ENCODE results near the gene SEC14L1. TPM values are rescaled to one million over a fixed set of nuclear protein-coding genes. Genes with fewer than 3 reads are reported as not detected.
"Not testable (repeated sequence)": the region's sequence is repeated elsewhere in the genome, so short reads cannot be mapped to it uniquely, and the experiment has no call there.

The SEC14L1 gene
- total and polyA plus RNA-seq, 12 donors = 61.8 to 255 (median 143) TPM

DNA sequence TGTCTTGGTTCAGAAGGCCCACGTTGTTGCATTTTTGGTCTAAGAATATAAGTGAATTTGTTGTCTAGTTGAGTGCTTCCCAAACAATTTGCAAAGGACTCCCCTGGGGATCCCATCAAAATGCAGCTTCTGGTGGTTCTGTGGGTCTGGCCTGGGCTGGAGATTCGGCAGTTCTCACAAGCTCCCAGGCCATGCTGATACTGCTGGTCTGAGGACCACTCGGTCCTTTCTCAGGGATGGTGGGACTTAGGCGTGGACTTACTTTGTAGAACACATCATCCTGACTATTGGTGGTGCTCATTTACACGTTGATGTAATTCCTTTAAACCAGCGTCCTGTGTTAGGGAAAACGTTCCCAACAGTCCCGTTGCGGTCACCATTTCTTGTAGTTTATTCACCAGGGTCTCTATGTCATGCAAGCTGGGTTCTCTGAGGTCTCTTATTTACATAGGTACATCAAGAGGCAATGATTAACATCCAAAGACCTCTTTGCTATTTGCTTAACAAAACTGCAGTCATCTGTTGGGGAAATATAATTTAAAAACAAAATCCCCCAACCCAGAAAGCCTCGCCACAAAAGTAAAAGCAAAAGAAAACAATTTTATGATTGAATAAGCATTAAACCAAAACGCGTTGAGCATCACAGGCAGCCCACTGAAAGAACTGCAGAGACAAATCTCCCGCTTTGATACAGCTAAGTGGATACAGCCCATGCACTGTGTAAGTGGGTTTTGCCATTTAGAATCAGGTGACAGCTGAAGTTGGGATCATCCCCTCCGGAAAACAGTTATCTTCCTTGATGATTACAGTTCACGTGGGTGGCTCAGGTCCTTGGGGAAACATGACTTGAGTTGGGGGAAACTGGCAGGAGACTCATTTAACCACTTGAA, 39.0 kb upstream of the SEC14L1 start:
- DNase-seq = no peak
- 77 to 89% (median 85%) methylated on average over 12 to 15 of the region's 15 CpGs for WGBS, 4 donors
- Histone ChIP-seq H3K4me1 (replicated peaks in 1 of 2) (peaks cover 27 to 31% of the 10 kb centered on the region in 2 donors), H3K27me3 (no peaks in the 10 kb centered on the region), H3K9me3 (replicated peaks in 1 of 3) (no peaks in the 10 kb centered on the region), H3K27ac (no peak overlapping the region), H3K4me3 (no peak overlapping the region), H3K36me3 (replicated peaks in 1 of 2) (no peaks in the 10 kb centered on the region)
- TF ChIP-seq POLR2A (IDR thresholded peaks at IDR 0.05) = no peak
- TF ChIP-seq, protein P1, sequence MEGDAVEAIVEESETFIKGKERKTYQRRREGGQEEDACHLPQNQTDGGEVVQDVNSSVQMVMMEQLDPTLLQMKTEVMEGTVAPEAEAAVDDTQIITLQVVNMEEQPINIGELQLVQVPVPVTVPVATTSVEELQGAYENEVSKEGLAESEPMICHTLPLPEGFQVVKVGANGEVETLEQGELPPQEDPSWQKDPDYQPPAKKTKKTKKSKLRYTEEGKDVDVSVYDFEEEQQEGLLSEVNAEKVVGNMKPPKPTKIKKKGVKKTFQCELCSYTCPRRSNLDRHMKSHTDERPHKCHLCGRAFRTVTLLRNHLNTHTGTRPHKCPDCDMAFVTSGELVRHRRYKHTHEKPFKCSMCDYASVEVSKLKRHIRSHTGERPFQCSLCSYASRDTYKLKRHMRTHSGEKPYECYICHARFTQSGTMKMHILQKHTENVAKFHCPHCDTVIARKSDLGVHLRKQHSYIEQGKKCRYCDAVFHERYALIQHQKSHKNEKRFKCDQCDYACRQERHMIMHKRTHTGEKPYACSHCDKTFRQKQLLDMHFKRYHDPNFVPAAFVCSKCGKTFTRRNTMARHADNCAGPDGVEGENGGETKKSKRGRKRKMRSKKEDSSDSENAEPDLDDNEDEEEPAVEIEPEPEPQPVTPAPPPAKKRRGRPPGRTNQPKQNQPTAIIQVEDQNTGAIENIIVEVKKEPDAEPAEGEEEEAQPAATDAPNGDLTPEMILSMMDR (IDR thresholded peaks at IDR 0.05) = no peak
- intact Hi-C loops (cut with DNase I) = no loop called here

DNA sequence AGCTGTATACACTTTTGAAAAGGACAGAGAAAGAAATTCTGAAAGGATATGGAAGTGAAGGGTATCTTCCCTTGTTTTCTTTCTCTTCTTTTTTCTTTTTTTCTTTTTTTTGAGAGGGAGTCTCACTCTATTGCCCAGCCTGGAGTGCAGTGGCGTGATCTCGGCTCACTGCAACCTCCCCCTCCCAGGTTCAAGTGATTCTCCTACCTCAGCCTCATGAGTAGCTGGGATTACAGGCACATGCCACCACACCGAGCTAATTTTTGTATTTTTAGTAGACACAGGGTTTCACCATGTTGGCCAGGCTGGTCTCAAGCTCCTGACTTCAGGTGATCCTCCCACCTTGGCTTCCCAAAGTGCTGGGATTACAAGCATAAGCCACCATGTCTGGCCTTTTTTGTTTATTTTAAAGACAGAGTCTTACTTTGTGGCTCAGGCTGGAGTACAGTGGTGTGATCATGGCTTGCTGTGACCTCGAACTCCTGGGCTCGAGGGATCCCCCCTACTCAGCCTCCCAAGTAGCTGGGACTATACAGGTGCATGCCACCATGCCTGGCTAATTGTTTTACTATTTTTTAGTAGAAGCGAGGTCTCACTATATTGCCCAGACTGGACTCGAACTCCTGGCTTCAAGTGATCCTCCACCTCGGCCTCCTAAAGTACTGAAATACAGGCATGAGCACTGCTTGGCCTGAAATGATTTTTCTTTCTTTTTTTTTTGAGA, 38.2 kb upstream of the SEC14L1 start:
- intact Hi-C loops (cut with DNase I); H3K4me3 ChIP-seq; H3K36me3 ChIP-seq (replicated peaks in 1 of 2); H3K9me3 ChIP-seq (replicated peaks in 1 of 3); DNase-seq; H3K27ac ChIP-seq; H3K27me3 ChIP-seq: not testable (repeated sequence)
- peaks cover 20 to 31% of the 10 kb centered on the region in 2 donors for H3K4me1 ChIP-seq (replicated peaks in 1 of 2)
- WGBS, 4 donors = 95 to 99% (median 97%) methylated on average over 8 of the region's 8 CpGs

DNA sequence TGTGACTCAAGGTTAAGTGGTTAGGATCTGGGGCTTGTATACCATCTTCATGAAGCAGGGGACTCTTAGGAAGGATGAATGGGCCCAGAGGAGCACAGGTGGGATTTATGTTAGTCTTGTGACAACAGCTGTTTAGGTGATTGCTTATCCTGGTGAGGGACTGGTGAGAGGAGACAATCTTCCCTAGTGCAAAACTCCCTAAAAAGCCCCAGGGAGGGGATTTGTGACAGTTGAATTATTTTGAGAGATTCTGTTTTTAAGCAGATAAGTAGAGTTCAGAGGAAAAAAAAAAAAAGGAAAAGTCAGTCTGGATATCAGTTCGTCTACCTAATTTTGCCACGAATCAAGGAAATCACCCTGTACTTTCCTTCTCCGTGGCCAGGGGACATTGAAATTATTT, 35.1 kb upstream of the SEC14L1 start:
- WGBS, 4 donors = 76 to 92% (median 80%) methylated on average over 3 of the region's 3 CpGs
- Histone ChIP-seq H3K36me3 (replicated peaks in 1 of 2) (no peaks in the 10 kb centered on the region), H3K27me3 (no peaks in the 10 kb centered on the region), H3K9me3 (replicated peaks in 1 of 3) (no peaks in the 10 kb centered on the region), H3K27ac (no peak overlapping the region), H3K4me1 (replicated peaks in 1 of 2) (peaks cover 10 to 33% of the 10 kb centered on the region in 2 donors), H3K4me3 (no peak overlapping the region)
- intact Hi-C loops (cut with DNase I) = no loop called here
- no peak for DNase-seq
- TF ChIP-seq, protein P1 (IDR thresholded peaks at IDR 0.05) = no peak
- TF ChIP-seq POLR2A (IDR thresholded peaks at IDR 0.05) = no peak

DNA sequence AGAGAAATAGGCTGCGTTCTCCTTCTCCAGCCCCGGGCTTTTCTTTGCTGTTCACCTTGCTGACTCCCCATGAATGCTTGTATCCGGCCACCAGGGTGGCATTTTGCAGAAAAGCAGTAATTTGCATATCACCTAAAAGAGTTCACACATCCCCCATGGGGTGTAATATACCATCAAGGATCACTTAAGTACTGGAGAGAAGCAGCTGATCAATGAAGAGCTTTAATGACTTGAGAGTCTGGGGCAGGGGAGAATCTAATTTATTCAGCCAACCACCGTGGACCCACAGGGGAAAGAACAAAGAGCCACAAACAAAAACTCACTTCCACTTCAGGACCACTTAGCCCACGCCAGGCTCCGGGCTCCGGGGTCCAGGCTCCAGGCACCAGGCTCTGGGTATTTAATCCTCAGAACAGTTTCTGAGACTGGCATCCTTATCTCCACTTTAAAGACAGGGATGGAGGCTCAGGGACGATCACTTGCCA, 33.9 kb upstream of the SEC14L1 start:
- TF ChIP-seq, protein P1 (IDR thresholded peaks at IDR 0.05) = no peak
- no peak for TF ChIP-seq POLR2A (IDR thresholded peaks at IDR 0.05)

More for the DNA sequence above, 33.9 kb upstream of the SEC14L1 start:
- intact Hi-C loops (cut with DNase I) = no loop called here
- no peaks in the 10 kb centered on the region for H3K27me3 ChIP-seq
- no peak for DNase-seq
- peak overlapping the region in 1 of 5 donors; percentile 13 for H3K27ac ChIP-seq
- peak overlapping the region in 1 of 4 donors; percentile 8 for H3K4me3 ChIP-seq
- no peaks in the 10 kb centered on the region for H3K36me3 ChIP-seq (replicated peaks in 1 of 2)
- peaks cover 10 to 44% of the 10 kb centered on the region in 2 donors for H3K4me1 ChIP-seq (replicated peaks in 1 of 2)
- no peaks in the 10 kb centered on the region for H3K9me3 ChIP-seq (replicated peaks in 1 of 3)
- 49 to 61% (median 54%) methylated on average over 8 of the region's 8 CpGs for WGBS, 4 donors
